ENCODE data around the gene NCKAP5L.

Gene NCKAP5L

GRCh38 chr12:49823951-49824350, 4.3 kb downstream of the NCKAP5L start:
- no peak for DNase-seq

DNA sequence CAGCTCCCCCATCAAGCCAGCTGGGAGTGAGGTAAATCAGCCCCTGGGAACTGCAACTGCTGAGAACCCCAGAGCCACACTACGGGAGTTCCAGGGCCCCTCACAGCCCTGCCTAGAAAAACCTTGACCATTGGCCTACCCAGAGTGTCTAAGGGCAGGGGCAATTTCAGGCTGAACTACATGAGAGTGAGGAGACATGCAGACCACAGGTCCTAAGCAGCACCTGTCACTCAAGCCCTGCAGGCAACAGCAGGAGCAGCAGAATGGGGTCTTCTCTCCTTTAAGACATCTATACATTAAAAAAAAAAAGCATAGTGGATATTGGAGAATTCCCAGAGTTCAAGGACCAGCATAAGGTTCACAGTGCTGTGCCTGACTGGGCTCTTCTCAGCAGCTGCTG, 4.9 kb downstream of the NCKAP5L start:
- no peak for DNase-seq

- no peak for DNase-seq
These were observed 6.6 kb downstream of the NCKAP5L start for GRCh38 chr12:49821373-49822287.

DNA sequence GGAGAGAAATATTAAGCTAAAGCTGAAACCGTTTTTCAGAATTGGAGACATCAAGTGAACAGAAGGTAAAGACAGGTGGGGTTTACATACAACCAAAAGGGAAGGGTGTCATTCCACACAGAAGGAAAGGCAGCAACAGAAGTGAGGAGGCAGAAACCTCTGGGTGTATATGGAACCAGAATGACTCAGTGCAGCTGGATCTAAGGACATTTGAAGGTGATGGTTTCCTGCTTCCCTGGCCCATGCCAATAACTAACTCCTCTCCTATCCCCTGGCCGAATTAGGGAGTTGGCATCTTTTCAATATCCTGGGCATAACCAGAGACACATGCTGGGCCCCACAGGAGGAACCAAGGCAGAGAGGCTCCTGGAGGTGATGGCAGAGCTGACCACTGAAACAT, 8.4 kb downstream of the NCKAP5L start:
- DNase-seq = no peak

DNA sequence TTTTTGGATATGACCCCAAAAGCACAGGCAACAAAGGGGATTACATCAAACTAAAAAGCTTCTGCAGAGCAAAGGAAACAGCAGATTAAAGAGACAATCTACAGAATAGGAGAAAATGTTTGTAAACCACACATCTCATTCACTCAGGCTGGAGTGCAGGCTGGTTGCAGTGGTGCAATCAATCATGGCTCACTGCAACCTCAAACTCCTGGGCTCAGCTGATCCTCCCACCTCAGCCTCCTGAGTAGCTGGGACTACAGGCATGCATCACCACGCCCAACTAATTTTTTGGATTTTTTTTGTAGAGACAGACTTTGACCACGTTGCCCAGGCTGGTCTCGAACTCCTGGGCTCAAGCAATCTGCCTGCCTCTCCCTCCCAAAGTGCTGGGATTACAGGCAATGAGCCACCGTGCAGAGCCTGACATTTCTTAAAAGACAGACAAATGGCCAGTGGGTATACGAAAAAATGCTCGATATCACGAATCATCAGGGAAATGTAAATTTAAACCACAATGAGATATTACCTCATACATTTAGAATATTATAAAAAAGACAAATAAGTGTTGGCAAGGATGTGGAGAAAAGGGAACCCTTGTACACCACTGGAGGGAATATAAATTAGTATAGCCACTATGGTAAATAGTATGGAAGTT, 9.8 kb downstream of the NCKAP5L start:
- DNase-seq = no peak

- no peak for DNase-seq
These were observed 15.1 kb downstream of the NCKAP5L start for GRCh38 chr12:49813131-49813530.

- DNase-seq = no peak
These were observed 16.2 kb downstream of the NCKAP5L start for GRCh38 chr12:49811961-49812401.

- no peak for DNase-seq
These were observed 17.1 kb downstream of the NCKAP5L start for GRCh38 chr12:49811136-49811535.

- no peak for DNase-seq
These were observed 18.3 kb downstream of the NCKAP5L start for GRCh38 chr12:49809906-49810389.

DNA sequence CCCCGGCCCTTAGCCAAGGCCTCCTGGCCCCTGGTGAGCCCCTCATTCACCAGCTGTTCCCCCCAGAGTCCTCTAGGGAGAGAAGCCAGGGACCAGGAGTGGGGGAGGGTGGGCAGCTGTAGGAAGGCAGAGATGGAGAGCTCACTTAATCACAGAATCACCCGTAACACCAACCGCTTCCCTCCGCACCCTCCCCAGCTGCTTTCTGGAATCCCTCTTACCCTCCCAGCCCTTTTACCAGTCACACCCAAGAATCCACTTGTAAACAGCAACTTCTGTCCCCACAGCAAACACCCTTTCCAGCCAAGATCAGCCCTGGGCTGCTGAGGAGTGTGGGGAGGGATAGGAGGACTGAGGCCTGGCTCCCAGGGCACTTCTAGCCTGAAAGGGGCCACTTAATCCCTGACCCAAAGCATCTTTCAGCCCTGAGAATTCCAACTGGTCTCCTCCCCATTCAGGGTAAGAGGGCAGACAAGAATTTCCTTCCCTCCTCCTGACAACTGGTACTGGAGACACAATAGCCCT, 18.8 kb downstream of the NCKAP5L start:
- DNase-seq = no peak

GRCh38 chr12:49808686-49809380, 19.4 kb downstream of the NCKAP5L start:
- DNase-seq = no peak

- DNase-seq = no peak
These were observed 20.1 kb downstream of the NCKAP5L start for GRCh38 chr12:49807991-49808580.

DNA sequence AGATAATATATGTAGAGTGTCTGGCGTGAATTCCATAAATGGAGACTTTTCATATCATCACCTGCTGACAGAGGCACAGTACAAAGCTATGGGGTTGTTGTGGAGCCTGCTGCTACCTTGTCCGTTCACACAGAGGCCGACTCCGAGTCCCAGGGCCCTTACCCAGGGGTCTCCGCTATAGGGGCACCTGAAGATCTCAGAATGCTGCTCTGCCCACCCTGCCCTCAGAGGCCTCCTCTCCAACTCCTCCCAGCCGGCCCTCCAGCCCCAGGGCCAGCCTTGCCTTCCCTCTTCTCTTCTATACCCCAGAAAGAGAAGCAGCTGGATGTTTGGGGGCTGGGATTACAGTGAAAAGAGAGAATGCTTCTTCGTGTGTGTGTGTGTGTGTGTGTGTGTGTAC, 21.3 kb downstream of the NCKAP5L start:
- no peak for DNase-seq

DNA sequence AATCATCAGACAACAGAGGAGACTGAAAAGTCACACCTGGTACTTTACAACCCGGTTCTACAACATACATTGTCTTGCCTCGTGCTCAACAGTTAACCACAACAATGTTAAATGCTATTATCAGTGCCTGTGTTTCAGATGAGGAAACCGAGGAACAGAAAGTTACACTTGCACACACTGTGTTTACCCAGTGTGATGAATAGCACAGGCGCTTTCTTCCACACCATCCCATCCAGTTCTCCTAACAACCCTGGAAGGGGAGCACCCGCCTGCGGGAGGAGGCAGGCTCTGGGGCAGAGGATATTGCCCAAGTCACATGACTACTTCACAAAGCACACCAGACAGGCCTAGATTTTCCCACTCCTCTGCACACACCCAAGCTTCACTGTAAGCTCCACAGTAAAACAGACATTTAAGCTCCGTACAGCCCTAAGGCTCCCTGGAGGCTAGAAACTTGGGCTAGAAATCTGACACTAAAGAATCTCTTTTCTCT, 21.8 kb downstream of the NCKAP5L start:
- DNase-seq = no peak

DNA sequence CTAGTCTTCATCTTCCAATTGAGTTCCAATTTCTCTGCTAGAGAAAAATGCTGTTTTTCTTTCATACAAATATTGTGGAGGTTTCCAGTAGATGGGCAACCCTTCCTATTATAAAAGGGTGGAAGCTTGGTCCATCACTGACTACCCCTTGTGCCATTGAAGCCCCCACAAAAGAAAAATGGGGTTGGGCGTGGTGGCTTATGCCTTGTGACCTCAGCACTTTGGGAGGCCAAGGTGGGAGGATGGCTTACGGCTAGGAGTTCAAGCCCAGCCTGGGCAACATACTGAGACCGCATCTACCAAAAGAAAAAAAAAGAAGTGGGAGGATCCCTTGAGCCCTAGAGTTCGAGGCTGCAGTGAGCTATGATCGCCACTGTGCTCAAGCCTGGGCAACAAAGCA, 22.8 kb downstream of the NCKAP5L start:
- no peak for DNase-seq

DNA sequence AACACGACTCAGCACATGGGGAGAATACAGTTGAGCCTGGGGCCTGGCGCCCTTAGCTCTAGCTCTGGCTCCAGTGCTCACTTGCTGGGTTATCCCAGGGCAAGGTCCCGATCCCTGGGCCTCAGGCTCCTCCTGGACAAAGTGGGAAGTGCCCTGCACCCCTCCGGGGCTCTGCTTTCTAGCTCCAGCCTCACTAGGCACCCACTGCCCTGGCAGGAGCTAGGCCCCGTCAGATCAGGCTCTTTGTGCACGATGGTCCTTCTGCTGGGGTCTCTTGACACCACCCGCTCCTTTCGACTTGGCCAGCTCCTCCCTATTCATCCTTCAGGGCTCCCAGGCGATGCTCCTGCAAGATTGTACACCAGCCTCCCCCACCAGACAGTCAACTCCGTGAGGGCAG, 23.4 kb downstream of the NCKAP5L start:
- DNase-seq = no peak

GRCh38 chr12:49803693-49804450, 24.3 kb downstream of the NCKAP5L start:
- DNase-seq = no peak

- DNase-seq = no peak
These were observed 26.8 kb downstream of the NCKAP5L start for GRCh38 chr12:49801141-49802063.

DNA sequence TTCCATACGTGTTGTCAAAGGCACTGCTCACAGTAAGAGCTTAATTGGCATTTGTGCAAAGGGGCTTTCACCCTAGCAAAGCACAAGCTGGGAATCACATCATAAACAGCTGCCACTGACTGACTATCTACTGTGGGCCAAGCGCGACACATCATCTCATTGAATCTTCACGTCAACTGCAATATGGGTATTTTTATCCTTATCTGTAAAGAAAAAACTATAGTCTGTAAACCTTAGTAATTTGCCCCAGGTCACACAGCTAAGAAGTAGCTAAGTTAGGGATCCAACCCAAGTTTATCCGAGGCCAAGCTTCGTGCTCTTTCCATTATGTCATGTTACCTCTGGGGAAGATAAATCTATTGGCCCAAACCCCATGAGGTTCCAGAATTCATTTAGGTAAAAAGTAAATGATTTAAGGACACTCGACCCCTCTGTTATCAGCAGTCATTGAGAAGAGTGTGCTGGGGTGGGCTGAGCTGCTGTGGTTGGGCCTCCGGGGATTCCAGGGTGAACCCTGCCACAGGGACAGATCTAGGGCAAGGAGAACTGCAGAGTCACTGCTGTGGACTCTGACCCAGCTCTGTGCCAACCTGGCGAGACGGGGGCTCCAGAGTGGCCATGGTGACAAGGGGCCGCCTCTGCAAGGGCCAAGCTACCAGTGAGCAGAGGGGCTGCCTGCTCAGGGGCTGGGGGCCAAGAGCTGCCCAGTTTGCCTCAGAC, 27.6 kb downstream of the NCKAP5L start:
- no peak for DNase-seq

- no peak for DNase-seq
These were observed 29.3 kb downstream of the NCKAP5L start for GRCh38 chr12:49798934-49799333.
